Activated CD8-positive, alpha-beta memory T cell treated with anti-CD3 and anti-CD28 coated beads, Interleukin-2, amount 50 U/mL, for 1 hour (primary cell): ENCODE results near the gene TRERF1.
A peak's percentile ranks its signal among the peaks of the same experiment; 100 is the strongest.

Experiments used
- DNase-seq: peaks from one replicate; pipeline ENCODE4 v3.0.0-alpha.2; 2020; ENCODE audit errors: extremely low read depth

The TRERF1 gene

DNA sequence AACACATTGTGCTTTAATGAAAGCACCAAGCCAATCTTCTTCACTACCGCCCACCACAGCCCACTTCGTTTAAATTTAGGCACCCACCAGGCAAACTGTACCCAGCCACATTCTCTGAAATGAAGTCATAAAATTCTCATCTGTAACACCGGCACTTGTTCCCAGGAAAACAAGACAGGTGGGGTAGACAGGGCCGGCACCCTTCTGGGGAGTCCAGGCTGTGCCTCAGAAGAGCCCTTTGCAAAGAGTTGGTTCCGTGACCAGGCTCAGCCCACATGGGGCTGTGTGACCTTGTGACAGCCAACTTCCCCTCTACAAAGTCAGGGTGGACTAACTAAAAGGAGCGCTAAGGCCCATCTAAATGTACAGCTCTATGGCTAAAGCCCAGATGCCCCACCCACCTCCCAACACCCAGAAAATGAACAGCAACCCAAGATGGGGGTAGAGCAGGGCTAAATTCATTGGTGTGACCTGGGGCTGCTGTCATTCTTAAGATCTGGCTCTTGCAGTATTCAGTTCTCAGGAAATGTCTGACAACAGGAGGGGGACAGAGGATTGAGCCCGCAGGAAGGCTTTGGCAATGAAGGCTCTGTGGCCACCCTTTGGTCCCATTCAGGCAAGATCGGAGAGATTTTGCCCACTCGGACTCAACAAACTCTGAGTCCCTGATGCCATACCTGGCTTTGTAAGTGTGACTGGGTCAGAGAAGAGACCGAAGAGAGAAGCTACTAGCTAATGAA lies 56.7 kb downstream of the TRERF1 start:
- DNase-seq = no peak

DNA sequence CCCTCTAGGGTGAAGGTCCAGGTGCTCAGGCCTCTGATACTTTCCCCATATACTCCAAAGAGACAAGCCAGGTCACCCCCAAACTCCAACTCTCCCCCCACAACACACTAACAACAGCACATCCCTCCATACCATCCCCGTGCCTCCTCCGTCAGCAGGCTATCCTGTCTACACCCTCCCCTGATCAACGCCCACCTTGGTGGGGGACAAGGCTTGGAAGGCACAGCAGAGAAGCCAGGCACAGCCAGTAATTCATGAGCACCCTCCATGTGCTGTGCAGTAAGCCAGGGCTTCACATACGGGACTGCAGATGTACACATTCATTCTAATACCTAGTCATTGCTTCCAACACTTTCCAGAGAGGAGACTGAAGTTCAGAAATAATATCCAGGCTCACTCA lies 57.6 kb downstream of the TRERF1 start:
- DNase-seq = no peak

DNA sequence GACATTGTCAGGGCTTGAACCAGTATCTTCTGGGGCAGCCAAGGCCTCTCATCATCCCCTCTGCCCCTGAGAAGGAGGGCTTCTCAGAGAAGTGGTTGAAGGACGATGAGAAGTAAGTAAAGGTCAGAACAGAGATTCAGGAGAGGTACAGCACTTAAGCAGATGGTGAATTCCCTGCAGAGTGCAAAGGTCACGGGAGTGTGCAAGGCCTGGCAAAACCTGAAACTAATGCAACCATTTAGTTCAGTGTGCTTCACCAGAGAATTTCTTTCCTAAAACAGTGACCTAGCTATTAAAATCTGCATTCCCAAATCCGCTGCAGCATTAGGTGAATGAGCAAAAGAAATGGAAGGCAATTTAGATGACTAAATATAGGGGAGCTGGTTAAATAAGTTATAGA lies 58.4 kb downstream of the TRERF1 start:
- DNase-seq = no peak

DNA sequence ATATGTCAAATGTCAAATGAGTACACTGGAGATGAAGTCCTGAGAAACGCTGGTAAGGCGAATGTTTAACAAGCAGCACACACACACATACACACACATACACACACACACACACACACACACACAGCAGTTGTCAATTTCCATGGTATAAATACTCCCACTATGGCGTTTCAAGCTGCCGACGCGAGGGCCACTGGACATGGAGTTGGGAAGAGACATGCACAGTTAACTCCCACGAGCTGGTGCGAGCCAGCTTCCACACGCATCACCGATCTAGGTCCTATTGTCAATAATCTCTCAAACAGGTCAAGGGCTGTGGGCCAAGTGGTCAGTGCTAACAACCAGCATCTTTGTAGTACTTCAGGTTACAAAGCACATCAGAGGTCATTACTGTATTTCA lies 58.9 kb downstream of the TRERF1 start:
- no peak for DNase-seq

DNA sequence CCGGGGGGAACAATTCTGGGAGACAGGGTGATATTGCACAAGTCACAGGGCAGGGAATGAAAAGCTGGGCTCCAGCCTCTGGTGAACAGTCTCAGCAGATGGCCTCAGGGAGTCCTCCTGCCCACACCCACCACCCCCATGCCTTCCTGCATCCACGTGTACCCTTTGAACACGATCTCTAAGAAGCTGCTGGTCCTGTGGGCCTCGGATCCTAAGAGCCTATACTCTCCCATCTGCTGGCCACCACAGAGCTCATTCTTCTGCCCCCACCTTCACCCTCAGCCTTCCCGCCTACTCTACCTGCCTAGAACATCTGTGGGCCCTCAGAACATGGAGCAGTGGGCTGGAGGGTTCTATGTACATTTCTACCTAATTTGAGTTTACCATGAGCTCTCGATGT lies 60.3 kb downstream of the TRERF1 start:
- no peak for DNase-seq

DNA sequence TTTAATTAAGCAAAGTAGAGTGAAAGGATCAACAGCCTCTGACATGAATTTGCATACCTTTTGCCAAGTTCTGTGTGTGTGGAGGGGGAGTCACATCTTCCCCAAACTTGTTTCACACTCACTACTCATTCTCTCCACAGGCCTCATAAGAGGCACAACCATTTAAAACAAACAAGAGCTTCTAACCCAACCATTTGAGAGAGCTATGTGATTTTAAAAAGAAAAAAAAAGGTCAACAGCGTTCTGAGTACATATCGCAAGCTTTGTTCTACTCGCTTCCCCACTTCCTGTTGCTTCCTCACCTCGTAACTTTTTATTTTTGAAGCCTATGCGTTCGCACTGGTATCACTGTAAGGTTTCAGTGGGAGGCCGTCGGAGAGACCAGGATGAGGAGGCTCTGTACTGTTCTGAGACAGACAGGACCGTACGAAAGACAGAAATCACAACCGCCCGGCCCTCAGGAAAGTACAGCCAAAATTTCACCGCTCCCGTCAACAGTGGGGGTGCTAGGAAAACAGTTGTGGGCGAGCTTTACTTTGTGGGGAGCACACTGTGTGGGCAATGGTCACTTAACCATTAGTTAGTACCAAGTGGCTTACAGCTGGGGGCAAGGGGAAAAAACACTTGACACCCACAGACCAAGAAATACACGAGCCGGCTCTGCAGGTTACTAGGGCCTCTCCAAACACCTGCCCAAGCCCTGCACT lies 61.3 kb downstream of the TRERF1 start:
- DNase-seq = peak; percentile 28

DNA sequence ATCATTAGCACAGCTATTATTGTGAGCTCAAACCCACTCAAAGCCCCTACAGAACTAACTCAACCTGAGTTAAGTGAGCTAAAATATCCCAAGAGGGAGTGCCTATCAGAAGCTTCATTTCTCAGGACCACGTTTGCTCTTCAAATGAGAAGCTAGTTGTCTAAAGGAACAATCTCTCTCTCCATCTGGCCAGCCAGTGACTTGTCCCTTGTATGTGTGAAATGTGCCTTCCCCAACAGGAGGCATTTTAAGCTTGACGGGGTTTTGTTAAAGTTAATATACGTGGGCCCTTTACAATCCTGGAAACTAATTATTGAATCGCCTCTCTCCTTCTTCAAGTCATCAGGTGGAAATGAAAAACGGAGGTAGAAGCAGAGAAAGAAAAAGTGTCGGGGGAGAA lies 62.0 kb downstream of the TRERF1 start:
- DNase-seq = no peak

DNA sequence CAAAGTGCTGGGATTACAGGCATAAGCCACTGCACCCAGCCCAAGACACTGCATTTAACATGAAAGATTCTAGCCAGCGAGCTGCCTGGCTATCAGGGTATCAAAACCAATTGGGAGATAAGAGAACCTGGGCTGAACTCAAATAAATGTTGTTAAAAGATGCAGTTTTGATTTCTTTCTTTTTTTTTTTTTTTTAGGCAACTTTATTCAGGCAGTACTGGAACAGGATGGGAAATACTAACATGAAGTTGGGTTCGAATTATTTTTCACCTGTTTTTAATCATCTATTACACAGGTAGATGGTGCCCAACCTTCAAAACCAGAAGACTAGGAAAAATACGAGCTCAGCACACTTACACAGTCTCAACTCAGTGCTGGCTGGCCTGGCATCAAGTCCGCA lies 63.7 kb downstream of the TRERF1 start:
- no peak for DNase-seq

DNA sequence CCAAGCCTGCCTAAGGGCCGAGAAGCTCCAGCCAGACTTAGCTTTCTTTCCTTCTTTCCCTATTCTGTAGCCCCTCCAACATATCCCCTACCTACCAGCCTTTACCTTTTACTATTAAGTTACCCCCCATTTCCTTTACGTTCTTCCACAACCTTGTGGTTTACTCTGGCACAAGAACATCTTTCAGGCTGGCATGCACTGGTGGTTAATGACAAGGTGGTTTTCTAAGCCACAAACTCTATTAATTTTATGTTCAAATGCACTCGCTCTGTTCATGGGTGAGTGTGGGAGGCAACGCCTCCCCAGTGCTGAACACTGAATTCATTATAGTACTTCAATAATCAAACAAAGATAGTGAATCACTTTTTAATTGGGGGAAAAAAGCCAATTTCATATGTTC lies 64.4 kb downstream of the TRERF1 start:
- DNase-seq = peak; percentile 17

DNA sequence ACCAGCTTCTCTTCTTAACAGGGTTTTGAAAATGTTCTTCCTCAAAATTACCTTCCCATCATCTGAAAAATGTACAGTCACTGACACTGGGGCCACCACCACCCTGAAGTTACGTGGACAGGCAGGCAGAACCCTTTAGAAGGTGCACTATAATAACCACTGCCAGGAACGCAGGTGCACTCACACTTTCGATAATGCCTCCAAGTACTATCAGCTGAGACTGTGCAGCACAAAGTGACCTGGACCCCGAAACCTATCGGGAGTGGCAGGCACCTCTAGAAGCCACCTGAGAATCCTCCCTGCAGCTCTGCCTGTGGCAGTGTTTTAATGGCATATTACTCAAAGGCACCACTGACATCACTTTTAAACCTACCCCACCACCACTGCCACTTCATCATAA lies 66.4 kb downstream of the TRERF1 start:
- no peak for DNase-seq

DNA sequence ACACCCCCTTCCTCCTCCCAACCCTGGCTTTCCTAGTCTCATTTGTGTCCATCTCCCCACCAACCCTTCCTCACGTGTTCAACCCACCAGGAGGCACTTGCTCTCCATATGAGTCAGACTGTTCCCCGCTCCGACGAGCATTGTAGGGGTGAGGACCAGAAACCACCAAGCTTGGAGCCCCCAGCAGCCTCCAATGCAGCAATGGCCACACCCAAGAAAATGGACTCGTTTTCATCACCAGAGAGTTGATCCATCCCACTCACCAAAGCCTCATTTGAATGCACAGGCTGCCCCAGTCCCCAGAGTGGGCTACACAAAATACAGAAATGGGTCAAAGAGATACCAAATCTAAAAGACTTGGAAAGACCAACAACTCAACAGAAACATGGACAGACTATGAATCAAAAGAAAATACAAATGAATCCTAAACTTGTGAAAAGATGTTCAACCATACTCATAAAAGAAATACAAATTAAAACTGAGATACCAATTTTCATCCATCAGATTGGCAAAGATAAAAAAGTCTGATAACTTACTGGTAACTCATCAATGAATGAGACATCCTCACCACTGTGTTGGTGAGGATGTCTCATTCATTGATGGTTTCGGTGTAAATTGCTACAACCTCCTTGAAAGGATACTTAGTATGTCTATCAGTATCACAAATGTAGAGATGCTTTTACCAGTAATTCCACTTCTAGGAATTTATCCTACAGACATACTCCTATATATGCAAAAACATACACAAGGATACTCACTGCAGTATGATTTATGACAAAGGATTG lies 68.1 kb downstream of the TRERF1 start:
- DNase-seq = no peak

DNA sequence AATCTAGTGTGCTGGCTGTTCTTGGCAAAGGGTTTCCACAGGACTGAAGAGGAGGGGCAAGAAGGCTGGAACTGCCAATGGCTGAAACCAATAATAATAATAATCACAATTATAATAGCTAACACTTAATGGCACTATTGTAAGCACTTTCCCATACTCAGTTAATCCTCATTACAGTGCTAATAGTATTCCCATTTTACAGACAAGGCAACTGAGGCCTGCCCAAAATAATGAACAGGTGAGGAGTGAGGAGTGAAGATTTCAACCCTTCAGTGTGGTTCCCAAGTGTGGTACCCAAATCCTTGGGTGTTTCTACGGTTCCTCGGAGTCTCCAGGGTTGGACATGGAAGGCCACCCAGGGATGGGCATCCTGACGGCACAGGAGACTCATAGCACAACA lies 69.9 kb downstream of the TRERF1 start:
- DNase-seq = no peak

DNA sequence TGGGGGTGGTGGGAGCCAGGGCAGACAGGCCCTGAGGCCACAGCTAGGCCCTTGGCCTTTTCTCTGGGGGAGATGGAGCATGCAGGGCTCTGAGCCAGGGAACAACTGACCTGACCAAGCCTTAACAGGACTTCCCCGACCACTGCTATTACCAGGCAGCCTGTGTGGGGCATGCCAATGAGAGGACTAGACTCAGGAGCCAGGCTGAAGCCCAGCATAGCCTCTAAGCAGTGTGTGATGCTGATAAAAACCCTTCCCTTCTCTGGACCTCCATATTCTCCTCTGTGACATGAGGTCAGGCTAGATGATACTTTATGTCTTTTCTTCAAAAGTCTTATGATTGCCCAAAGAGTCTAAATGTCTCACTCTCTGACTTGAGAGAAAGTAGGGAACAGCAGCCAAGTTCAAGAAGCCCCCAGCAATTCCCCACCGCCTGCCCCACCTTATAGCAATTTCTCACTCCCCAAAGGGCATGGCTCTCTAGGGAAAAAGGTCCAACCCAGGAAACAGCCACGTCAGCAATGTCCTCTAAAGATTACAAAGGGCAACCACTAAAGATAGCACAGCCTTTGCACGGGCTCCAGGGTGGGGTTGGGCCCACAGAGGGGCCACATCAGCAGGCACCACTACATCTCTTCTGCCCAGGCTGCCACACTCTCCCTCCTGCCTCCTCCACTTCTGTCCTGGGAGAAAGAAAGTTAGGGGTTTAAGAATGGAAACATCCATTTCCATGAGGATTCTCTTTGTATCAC lies 71.3 kb downstream of the TRERF1 start:
- no peak for DNase-seq

DNA sequence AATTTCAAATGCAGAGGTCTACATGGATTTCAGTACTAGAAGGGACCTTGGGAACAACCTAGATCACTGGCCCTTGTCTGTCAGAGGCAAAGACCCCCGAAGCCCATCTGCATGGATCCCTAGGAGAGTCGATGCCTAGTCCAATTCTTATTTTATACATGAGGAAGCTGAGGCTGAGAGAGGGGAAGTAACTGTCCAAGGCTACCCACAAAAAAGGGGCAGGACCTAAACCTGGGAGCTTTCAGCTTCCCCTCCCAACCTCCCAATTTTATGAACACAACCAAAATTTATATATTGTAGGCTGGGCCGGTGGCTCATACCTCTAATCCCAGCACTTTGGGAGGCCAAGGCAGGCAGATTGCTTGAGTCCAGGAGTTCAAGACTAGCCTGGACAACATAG lies 73.2 kb downstream of the TRERF1 start:
- DNase-seq = no peak

DNA sequence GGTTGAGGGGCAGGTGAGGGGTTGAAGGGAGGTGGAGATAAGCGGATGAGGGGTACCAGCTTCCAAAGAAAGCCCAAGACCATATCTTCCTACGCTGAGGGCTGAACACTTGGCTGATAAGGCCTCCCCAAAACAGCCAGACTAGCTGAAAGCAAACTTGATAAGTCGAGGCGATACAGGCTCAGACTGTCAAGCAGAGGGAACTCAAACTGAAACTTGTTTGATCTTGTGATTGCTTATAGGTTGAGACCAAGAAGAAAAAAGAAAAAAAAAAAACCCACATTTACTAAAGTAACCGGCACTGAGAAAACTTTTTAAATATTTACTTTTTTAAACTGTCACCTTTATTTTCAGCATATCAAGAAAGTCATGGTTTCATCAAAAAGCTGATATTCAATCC lies 73.6 kb downstream of the TRERF1 start:
- DNase-seq = no peak

DNA sequence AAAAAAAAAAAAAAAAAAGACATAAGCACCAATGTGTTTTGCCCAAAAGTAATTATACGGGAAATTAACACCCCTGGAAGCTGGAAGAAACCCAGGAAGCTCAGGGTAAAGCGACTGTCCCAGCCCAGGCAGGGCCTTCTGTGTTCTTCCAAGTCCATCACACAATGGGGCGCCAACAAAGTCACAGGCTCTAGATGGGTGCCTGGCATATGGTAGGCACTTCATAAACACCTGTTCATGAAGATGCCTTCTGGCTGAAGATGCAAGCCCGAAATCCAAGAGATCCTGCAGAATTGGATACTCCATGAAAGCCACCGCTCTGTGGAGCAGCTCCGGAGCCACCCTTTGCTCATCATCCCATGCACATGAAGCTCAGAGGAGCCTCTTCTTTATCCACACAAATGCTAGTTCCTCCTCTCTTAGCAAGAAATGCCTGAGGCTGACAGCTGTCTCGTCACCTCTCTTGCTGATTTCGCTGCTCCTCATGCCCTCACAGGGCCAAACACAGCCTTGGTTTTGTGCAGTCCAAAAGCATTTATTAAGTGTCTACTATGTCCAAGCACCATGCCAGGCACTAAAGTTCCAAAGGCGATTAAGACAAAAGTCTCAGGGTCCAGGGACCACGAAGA lies 76.6 kb downstream of the TRERF1 start:
- no peak for DNase-seq

DNA sequence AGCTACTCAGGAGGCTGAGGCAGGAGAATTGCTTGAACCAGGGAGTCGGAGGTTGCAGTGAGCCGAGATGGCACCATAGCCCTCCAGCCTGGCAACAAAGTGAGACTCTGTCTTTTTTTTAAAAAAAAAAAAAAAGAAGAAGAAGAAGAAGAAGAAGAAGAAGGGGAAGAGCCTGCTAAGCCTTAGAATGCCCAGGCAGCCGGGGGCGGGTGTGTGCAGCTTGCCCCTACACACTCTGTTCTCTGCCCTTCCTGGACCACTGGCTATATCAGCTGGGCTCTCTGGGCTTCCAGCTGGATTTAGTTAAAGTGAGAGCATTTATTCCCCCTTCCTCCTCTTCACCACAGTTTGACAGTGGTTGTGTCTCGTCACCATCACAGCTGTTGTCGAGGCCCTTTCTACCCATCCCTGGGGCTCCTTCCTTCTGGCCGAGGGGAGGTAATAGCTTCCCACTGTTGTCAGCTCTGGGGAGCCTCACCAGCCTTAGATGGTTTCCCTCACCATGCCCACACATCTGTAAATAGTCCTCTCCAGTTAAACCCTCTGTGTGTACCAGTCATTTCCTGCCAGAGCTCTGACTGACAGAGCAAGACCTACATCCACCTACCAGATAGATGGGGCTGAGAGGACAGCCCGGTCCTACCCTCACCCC lies 77.6 kb downstream of the TRERF1 start:
- no peak for DNase-seq

DNA sequence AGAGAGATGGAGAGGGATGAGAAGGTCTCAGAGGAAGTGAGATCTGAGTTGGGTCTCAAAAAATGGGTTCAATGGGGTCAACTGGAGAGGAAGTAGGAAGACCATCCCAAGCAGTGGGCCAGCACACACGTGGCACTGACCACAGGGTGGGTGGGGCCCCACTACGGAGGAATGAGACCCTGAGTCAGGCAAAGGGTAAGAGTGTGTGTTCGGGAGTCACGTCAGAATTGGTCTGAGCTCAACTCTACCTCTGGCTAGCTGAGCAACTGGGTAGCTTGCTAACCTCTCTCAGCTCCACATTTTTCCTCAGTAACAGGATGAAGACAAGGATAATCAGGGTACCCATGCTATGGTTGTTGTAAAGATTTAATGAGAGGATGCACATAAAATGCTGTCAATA lies 79.0 kb downstream of the TRERF1 start:
- DNase-seq = no peak

DNA sequence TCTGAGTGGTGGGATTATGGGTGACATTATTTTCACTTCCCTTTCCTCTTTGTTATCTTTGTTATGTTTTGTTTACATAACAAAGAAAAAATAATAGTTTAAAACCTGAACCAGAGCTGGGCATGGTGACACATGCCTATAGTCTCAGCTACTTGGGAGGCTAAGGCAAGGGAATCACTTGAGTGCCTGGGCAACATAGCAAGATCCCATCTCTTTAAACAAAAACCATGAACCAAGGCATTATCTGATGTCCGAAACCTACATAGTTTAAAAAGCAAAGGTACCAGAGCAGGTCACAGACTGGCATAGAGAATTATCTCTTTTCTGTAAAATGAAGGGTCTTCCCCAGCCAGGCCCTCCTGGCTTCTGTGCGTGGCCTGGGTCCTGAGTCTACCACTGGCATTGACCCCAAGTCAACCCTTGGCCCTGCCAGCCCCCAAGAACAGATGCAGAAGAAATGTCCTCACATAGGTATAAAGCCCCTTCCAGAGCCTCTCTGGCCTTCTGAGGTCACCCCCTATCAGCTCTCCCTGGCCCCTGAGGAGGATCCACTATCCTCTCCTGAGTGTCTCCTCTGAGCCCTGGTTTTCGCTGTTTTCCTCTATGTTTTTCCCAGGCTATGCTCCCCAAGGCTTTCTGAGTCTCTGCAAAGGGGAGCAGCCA lies 81.3 kb downstream of the TRERF1 start:
- DNase-seq = no peak

DNA sequence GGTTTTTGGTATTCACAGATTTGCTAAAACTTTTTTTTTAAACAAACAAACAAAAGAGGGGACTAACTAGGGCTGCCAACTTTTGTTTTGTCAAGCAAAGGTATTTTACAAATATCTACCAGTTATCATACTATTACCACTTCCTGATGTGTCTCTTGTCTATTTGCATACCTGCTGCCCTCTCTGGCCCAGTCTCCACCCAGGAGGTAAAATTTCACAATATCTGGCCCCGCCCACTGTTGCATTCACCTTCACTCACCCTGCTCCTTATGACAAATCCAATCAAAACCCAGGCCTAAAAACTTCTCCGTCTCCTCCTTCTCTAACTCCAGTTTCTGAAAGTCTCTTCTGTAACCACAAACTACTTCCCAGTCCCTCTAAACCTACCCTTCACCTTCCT lies 82.2 kb downstream of the TRERF1 start:
- DNase-seq = no peak

DNA sequence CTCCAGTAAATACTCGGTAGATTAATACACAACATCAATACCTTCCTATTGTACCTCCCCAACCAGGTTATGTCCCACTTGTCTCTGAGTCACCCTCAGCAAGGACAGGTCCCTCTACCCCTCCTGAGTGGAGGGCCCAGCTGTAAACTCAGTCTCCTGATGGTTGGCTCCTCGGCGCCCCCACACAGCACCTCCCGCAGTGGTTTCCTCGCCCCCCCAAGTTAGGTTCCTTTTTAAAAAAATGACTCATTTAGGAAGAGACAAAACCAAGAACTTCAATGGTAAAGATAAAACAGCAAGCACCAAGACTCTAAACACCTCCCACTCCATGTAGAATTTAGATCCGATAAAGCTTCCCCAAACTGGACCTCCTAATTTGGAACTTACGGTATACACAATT lies 83.5 kb downstream of the TRERF1 start:
- DNase-seq = peak; percentile 52
